Ovary (tissue), 3 donors: ENCODE measurements around the gene H2AZ2.

Experiments
- CTCF ChIP-seq, 3 donors: fragments of 450-650 bp in 2 of 3; fragments of 200-600 bp in 1 of 3; IDR thresholded peaks; one replicate each; pipeline versions ENCODE4 v1.5.1 to v1.8.0; 2016 to 2022; ENCODE audit warnings: antibody characterized with exemption in 3 of 3, mild to moderate bottlenecking in 1 of 3
- EP300 ChIP-seq: sonication (generic); formaldehyde crosslinking; IDR thresholded peaks from one replicate; pipeline ENCODE4 v1.6.1; 2017; ENCODE audit warnings: antibody characterized with exemption
- donor health status: DM: no; HTN: no; CAD: no.

DNA sequence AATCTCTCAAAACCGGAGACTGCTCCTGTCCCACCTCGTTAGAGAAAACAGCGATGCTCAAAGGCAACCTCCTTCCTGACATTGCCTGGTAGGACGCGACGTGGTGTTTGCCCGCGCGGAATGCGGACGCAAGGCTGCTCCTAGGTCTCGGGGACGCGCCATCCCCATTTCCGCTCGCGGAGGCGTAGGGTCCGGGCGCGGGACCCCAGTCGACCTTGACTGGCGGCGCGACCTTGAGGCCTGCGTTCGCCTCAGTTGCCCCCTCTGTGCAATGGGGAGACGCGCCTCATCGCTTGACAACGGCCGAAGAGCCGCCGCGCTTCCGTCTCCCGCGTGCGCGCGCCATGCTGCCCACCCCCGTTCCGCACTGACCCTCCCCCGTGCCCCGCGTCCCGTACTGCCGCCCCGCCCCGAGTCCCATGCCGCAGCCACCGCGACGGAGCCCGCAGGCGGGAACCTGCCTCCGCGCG is 51.8 kb downstream of the H2AZ2 start:
- no peak for TF ChIP-seq CTCF (IDR thresholded peaks at IDR 0.05)
- TF ChIP-seq EP300: no peak
